COLO829 (cell line): ENCODE data around the gene RPS6KA2.

ENCODE experiments used
- DNase-seq: peaks from one replicate; pipeline ENCODE4 v3.0.0; 2012; ENCODE audit warnings: low spot score

RPS6KA2 gene

DNA sequence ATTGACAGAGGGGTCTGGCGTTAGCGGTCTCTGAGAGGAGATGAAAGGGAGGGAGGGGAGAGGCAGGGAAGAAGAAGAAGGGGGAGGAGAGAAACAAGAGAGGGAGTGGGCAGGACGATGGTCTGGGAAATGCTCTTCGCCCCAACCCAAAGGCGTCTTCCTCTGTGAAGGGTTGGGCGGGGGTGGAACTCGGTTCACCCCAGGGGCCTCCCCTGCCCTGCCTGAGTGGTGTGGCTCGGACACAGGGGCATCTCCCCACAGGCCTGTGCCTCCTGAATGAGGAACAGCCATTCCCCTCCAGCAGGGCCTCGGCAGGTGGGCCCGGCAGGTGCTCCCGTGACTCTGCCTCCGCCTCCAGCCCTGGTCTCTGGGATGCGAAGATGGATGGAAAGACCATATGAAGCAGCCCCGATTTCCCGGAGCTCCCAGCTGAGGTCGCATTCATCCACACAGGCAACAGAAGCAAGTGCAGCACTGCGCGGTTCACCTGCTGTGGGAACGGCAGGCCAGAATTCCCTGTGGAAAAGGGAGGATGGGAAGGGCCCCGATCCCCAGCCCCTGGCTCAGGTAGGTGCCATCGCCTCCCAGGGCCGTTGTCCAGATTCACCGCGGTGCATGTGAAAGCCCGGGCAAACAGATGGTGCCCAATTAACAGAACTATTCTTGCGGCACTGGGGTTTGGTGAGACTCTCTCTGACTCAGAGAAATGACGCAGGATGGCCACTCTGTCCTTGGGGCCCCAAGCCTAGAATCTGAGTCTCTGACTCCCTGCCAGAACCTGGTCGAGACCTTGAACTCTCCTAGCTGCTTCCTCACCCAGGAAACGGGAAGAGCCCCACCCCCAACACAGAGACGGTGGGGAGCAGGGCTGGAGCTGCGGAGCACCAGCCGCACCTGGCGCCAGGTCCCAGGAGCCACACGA, 29.4 kb upstream of the RPS6KA2 start:
- DNase-seq, result no peak

GRCh38 chr6:166655713-166656229, 28.7 kb upstream of the RPS6KA2 start:
- DNase-seq, result no peak

GRCh38 chr6:166655251-166655650, 28.2 kb upstream of the RPS6KA2 start:
- DNase-seq, result no peak

GRCh38 chr6:166654573-166654972, 27.5 kb upstream of the RPS6KA2 start:
- no peak for DNase-seq

- no peak for DNase-seq
These were observed 26.5 kb upstream of the RPS6KA2 start for GRCh38 chr6:166653639-166653941.

GRCh38 chr6:166650824-166651807, 24.1 kb upstream of the RPS6KA2 start:
- no peak for DNase-seq

DNA sequence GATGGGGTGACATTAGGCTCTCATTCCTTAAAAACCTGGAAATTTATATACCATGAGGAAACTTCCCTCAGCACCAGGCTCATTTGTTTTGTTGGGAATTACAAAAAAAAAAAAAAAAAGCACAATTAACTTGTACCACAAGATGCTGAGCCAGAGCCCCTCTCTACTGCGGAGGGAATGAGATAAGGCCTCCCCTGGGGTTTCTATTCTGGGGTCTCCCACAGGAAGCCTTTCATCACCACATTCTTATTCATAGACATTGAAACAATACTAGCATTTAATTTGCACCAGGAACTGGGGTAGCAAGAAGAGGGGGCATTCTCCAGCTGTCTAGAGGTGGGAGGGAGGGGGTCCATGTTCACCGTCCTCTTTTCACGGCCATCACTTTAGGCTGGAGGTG, 23.0 kb upstream of the RPS6KA2 start:
- no peak for DNase-seq

GRCh38 chr6:166648846-166649245, 21.8 kb upstream of the RPS6KA2 start:
- DNase-seq, result no peak

GRCh38 chr6:166647896-166648295, 20.8 kb upstream of the RPS6KA2 start:
- DNase-seq, result no peak

DNA sequence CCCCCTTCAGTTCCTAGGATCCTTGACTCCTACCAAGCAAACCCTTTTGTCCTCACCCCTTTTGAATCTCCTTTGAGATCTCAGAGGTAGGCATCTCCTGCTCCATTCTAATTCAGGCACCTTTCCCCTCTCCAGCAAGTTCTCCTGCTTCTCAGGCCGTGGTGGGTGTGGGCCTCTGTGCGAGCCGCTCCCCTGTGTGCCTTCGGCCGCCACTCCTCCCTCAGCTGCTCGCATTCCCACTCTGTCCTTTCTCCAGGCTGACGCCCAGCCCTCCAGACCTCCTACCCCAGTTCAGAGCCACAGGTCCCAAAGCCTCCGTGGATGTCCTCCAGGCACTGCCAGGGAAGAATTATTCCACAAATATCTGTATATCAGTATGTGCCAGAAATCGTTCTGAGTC, 19.7 kb upstream of the RPS6KA2 start:
- no peak for DNase-seq

DNA sequence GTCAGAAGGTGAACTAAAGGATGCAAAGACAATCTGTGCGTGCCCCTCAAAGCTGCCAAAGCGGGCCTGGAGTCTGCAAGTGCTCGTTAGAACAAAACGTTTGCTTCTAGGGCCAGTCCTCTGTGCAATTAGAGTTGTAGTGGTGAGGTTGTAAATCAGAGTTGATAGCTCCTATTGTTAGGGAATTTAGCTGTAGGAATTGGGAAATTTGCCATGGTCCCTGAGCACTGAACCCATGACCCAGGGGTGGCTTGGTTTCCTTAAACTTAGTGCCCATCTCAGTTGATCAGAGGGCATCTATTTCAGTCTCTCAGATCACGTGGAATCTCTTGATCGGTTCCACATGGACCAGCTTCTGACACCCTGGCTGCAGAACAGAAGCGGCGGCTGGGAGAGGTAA, 18.8 kb upstream of the RPS6KA2 start:
- DNase-seq, result no peak

DNA sequence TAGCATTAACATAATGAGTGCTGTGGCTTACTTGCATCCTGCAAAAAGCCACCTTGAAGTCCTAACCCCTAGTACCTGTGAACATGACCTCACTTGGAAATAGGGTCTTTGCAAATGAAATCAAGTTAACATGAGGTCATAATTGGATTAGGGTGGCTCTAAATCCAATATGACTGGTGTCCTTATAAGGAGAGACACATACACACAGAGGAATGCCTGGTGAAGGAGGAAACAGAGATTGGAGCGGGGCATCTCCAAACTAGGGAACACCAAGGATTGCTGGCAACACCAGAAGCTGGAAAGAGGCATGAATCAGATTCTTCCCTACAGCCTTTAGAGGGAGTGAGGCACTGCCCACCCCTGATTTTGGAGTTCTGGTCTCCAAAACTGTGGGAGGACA, 17.6 kb upstream of the RPS6KA2 start:
- DNase-seq, result no peak

DNA sequence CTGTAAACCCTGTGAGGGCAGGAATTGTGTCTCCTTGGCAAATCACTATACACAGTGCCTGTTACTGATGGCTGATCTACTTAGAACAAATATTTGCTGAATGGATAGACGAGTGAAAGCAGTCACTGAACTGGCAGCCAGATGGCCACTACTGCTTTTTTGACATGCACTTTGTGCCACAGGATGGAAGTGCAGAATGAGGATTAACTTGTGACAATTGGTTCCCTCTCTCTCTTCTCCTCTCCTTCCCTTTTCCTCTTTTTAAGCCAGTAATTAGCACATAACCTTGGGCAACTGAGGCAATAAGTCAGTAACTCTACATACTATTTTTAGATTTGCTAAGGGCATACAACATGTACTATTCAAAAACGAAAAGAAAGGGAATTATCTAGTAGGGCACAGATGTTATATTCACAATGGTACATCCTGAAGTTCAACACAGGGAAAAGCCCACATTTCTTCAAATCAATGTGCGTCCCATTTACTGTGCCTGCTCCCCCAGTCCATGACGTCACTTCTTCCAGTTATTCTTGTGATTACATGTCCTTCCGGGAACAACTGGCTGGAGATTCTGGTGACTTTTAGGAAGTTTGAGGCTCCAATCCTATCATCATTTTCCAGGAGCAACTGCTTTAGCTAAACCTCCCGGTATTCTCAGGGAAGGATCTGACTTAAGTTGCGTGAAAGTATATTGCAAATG, 17.0 kb upstream of the RPS6KA2 start:
- no peak for DNase-seq

GRCh38 chr6:166642646-166643045, 15.6 kb upstream of the RPS6KA2 start:
- DNase-seq, result no peak

GRCh38 chr6:166640342-166641043, 13.4 kb upstream of the RPS6KA2 start:
- DNase-seq, result no peak

GRCh38 chr6:166639921-166640320, 12.9 kb upstream of the RPS6KA2 start:
- DNase-seq, result no peak

DNA sequence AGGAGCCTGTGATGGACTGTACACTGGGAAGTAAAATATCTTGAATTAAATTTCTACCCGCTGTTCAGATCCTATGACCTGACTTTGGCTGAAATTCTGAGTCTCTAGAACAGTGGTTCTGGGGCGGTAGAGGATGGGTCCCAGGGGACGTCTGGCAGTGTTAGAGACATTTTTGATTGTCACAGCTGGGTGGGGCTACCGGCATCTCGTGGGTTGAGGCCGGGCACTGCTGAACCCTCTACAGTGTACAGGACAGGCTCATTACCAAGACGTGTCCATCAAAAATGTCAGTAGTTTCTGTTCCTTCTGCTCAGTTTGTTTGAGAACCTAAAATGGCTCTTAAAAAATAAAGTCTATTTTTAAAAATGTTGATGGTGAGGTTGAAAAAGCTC, 11.5 kb upstream of the RPS6KA2 start:
- DNase-seq, result no peak

DNA sequence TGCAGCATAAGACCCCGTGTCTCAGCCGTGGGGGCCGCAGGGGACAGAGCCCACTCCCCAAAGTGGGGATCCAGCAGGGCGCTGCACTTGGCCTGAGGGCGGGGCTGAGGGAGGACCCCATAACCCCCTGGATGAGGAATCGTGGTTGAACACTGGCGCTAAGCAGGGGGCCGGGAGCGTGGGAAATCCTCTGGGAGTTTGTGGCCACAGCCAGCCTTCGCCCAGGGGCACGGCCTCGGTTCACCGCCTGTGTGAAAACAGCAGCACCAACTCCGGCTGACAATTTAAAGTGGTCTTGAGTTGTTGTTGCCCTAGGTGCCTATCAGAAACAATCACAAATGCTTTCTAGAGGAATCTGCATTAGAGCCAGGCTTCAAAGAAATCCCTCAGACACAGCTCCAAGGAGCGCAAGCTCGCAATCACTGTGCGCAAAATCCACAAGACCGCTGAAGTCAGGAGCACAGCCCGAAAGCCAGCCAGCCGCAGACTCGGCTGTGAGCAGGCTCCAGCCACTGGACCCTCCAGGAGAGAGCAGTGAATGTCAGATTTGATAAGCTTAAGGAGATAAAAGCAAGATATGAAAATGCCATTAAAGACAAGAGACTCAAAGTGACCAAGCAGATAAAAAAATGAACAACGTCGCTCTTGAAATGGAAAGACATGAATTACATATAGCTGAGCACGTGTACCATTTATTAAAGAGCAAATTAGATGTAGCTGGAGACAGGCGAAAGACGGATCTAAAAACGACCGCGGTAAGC, 10.9 kb upstream of the RPS6KA2 start:
- no peak for DNase-seq

DNA sequence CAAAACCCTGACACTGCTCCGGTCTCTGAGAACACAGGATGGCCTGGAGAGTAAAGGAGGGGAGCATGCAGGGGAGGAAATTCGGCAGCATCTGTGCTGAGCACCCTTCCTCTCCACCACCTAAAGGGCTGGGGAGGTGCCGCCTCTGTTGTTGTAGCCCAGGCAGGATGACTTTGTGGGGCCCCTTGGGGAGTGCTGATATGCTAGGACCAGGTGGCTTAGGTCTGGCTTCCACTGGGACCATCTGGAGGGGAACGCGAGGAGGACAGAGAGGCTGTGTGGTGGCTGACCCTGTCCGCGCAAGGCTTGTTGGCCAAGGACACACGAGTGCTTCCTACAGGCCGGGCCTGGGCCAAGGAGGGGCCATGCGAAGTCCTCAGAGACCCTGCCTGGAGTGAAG, 9.9 kb upstream of the RPS6KA2 start:
- DNase-seq, result no peak

- DNase-seq, result no peak
These were observed 9.3 kb upstream of the RPS6KA2 start for GRCh38 chr6:166636191-166636933.
